Brain pericyte (primary cell): Measurements from ENCODE around the gene MZF1.
A peak's percentile ranks its signal among the peaks of the same experiment; 100 is the strongest.
"Not testable (repeated sequence)": the region's sequence is repeated elsewhere in the genome, so short reads cannot be mapped to it uniquely, and the experiment has no call there.

Experiments used
- DNase-seq: peaks from one replicate; pipeline ENCODE4 v3.0.0-alpha.2; 2012; ENCODE audit warnings: low read depth, low spot score

Gene MZF1

DNA sequence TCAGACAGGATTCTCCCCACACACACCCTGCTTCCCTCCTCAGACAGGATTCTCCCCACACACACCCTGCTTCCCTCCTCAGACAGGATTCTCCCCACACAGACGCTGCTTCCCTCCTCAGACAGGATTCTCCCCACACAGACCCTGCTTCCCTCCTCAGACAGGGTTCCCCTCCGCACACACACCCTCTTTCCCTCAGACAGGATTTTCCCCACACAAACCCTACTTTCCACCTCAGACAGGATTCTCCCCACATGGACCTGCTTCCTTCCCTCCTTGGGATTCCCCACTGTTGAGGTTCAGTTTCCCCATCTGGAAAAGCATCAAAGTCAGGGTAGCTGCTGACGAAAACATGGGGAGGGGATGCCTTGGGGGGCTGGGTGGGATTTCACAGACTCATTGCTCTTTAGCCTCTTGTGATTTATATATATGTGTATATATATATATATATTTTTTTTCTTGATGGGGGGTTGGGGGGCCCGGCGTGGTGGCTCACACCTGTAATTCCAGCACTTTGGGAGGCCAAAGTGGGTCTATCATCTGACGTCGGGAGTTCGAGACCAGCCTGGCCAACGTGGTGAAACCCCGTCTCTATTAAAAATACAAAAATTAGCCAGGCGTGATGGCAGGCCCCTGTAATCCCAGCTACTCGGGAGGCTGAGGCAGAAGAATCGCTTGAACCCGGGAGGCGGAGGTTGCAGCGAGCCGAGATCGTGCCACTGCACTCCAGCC is 30.3 kb downstream of the MZF1 start:
- not testable (repeated sequence) for DNase-seq

DNA sequence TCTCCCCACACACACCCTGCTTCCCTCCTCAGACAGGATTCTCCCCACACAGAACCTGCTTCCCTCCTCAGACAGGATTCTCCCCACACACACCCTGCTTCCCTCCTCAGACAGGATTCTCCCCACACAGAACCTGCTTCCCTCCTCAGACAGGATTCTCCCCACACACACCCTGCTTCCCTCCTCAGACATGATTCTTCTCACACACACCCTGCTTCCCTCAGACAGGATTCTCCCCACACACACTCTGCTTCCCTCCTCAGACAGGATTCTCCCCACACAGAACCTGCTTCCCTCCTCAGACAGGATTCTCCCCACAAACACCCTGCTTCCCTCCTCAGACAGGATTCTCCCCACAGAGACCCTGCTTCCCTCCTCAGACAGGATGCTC is 34.0 kb downstream of the MZF1 start:
- DNase-seq, result not testable (repeated sequence)

DNA sequence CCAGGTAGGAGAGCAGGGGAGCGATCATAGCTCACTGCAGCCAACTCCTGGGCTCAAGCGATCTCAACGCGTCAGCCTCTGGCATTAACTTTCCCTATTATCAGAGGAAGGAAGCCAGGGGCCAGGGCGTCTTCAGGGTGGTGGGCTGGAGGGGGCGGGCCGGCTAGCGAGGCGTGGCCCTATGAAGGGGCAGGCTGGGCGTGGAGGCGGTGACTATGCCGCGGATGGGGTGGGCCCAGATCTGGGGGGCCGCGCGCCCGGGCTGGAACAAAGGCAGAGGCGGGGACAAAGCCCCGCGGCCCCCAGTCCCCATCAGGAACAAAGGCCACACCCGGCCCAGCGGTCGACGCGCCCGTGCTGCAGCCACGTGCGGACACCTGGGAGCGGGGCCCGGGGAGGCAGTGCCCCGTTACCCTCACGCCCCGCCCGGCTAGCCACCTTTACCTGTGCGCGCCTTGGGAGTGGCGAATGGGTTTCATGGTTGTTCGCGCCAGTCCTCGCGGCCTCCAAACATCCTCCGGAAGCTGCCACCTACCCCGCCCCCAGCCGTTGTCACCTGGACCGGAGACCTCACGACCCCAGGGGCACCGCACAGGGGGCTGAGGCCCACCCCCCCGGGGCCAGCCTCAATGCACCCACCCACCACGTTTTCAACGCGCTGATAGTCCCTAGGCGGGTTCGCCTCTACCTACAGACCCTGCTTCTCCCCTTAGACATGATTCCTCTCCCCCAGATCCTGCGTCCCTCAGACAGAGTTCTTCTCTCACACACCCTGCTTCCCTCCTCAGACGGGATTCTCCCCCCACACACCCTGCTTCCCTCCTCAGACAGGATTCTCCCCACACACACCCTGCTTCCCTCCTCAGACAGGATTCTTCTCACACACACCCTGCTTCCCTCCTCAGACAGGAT is 34.6 kb downstream of the MZF1 start:
- DNase-seq, result no peak

DNA sequence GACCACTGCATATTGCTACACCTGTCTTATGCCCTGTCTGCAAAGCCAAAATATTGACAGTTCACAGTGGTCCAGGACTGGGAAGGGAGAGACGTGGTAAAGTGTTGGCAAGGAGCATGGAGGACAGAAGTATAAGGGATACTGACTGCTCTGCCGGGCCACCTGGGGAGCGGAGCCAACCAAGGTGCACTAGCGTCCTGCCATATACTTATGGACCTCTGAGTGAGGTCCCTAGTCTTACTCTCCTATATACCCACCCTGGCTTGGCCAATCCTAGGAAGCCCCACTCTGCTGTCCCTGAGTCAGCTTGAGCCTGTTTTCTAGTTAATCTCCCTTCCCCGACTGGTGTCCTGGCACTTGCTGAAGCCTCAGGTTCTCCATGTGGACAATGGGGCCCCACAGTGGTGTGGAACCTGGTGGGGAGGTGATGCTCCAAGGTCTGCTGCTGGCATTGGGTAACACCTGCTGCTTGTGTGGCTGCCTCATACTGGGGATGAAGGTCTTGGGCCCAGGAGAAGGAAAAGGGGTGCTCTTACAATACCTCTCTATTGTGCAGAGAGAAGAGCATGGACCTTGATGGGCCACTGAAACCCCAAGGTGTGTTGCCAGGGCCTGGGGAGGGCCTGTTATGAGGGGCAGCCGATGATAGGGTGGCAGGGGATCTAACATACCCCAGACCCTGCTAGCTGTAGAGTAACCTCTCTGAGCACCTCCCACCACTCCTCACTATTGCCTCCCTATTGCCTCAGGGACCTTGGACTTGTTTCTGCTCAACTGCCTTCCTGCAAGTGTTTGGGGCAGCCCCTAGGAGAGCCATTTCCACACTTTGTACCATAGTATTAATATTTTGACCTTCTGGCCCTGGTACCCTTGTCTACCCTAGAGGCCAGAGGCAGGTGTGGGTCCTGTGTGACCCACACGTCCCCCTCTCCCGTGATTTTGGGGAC is 36.0 kb downstream of the MZF1 start:
- DNase-seq, result no peak

DNA sequence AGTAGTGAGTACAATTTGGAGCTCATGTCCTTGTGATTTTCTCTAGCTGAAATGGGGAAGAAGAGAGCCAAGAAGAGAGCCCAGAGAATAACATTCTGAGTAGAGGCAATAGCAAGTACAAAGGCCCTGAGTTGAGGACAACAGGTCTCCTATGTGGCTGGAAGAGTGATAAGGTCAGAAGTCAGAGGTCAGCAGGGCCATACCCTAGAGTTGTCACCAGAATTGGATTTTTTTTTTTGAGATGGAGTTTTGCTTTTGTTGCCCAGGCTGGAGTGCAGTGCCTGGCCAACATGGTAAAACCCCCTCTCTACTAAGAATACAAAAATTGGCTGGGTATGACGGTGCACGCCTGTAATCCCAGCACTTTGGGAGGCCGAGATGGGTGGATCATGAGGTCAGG is 37.3 kb downstream of the MZF1 start:
- no peak for DNase-seq

DNA sequence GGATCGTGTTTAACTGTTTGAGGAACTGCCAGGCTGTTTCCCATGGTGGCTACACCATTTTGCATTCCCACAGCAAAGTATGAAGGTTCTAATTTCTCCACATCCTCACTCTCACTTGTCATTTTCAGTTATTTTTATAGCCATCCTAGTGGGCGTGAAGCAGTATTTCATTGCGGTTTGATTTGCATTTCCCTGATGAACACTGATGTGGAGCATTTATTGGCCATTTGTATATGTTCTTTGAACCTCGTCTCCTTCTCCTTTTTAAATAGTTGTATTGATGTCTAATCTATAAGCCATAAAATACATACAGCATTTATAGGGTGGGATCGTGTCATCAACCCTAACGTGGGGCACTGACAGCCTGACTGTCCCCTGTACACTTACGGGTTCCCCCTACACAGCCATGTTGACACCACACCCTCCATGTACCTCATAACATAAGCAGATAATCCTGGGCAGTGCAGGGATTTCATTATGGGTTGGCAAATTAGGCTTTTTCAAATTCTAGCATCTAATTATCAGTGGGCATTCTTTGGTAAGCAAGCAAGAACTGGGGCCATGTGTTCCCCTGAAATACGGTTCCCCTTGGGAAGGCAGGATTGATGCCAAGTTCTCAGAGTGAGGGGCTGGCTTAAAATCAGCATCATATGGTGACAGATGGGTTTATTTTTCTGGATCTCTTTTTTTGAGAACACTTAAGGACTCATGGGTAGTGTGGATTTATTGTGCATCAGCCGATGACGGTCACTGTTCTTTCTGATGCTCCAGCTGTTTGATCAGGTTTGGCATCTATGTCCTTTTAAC is 41.9 kb downstream of the MZF1 start:
- DNase-seq, result no peak

DNA sequence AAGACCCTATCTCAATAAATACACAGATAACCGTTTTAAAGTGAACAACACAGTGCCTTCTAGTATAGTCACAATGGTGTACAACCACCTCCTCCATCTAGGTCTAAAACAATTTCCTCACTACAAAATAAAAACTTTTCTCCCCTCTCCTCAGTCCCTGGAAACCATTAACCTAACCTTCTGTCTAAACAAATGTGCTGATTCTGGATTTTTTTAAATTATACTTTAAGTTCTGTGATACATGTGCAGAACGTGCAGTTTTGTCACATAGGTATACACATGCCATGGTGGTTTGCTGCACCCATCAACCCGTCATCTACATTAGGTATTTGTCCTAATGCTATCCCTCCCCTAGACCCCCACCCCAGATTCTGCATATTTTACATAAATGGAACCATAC is 43.7 kb downstream of the MZF1 start:
- DNase-seq, result no peak

DNA sequence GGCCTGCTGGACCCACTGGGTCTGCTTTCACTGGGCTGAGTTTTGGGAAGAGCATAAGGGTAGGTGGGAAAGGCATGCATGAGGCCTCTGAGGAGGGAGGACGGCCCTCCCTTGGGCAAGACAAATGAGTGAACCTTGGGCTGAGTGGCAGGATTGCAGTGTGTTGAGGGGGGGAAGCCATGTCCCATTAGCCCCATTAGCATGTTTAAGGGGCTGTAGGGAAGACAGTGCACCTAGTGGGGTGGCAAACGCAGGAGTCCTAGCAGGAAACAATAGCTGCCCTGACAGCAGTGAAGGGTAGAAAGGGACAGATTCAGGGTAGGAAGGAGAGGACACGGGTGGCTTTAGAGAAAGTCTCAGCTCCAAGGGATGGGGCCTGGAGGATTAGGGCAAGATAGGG is 50.4 kb downstream of the MZF1 start:
- DNase-seq, result no peak

DNA sequence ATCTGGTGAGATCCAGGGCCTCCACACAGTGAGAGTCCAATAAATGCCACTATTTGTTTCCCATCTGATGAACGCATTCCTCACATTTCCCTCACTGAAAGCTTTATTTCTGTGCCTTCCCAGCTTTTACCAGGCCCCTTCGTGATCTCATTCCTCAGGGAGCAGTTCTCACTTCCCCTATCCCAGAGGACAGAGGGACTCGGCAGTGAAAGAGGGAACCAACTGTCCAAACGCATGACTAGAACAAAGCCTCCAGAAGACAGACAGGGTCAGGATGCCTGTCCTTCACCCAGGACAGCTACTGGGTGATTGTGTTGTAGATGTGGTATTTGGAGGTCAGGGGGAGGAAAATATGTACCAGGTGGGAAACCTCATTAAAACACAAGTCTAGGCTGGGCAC is 51.5 kb downstream of the MZF1 start:
- DNase-seq, result no peak

DNA sequence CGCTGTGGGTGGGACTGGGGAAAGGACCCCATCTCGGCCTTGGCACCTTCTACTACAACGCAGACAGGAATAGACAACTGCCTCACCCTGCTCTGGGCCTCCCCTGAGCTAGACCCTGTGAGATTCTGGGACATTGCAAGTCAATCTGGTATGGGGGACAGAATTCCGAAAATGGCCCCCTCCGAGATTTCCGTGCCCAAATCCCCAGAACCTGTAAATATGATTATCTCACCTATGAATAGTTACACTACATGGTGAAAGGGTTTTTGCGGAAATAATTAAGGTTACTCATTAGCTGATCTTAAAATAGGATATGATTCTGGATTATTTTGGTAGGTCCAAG is 52.9 kb downstream of the MZF1 start:
- DNase-seq, result no peak

DNA sequence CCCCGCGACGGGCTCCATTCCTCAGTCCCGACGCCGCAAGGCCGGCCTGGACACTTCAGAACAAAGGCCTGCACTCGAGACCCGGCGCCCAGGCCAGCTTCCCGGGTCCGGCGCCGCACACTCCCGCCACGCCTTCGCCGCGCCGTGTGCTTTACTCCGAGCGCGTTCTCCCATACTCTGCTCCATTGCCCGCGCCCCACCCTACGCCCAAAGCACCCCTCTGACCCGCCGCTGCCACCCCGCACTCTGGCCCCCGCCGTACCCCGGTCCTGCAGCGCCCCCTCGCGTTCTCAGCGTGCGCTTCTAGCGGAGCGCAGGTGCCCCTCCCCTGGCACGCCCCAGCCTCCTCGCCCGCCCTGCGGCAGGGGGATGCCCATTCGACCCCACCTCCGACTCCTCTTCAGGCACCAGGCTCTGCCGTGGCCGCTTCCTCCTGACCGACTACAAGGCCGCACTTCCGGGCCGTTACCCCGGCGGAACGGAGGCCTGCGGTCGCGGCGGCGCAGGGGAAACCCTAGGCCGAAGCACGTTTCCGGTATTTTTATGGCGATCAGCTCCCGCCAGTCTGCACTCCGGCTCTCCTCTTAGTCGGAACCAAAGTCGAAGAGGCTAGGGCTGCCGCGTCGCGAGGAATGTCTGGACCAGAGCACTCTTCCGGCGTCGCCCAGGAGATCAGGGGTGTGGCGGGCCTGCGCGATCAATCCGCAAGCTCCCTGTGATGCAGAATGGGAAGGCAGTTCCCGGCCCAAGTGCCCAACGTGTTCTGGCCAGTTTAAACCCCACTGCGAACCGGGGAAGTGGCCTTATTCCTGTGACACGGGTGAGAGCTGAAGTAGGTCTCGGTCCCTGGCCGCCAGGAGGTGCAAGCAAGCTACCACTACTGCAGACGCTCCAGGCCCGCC is 53.5 kb downstream of the MZF1 start, which contains the start of gene ZBTB45:
ZBTB45 (minus strand) TSS at position 456 of the 902 bp plus-strand sequence. CDS start 2,137 bp downstream, outside the sequence.
- peak; percentile 88 for DNase-seq

DNA sequence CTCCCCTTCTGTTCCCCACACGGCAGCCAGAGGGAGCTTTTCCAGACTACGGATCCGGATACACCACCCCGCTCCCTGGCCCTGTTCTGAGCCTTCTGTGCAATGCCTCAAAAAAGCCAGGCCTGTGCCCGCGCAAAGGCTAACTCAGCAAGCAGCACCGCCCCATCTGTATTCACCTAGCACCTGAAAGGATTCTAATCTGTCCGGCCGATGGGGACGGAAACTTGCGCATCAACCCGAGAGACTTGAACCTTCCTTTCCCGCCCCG is 54.1 kb downstream of the MZF1 start:
- peak; percentile 42 for DNase-seq

DNA sequence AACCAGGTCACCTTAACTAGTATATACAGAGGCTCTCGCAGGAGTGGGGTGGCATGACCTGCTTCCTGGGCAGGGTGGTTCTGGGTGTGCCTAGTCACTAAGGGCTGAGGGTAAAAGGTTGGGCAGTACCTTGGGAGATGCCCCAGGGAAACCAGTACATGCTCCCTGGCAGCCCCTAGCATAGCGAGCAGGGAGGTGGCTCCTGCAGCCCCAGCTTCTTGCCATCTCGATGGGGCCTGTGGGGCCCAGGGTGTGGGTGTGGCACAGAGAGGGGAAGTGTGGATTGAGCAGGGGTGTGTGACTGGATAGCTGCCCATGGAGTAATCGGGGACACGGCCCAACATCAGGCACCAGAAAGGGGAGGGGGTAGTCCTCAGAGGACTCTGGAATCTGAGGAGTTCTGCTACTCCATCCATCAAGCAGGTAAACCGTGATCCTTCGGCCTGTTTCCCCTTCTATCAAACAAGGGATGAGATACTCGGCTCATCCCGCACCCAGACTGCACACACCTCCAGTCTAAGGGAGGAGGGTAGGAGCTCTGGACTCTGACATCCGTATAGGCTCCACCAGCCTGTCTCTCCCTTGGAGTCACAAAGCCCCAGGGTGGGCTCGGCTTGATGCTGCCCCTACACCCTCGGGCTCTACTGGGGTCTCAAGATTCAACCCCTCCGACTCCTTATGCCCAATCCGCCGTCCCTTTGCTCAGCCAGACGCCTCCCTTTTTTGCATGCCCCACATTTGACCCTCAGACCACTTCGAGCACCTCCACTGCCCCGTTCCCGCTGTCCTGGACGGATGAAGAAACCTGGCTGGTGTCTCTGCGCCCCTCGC is 54.7 kb downstream of the MZF1 start:
- DNase-seq, result no peak

DNA sequence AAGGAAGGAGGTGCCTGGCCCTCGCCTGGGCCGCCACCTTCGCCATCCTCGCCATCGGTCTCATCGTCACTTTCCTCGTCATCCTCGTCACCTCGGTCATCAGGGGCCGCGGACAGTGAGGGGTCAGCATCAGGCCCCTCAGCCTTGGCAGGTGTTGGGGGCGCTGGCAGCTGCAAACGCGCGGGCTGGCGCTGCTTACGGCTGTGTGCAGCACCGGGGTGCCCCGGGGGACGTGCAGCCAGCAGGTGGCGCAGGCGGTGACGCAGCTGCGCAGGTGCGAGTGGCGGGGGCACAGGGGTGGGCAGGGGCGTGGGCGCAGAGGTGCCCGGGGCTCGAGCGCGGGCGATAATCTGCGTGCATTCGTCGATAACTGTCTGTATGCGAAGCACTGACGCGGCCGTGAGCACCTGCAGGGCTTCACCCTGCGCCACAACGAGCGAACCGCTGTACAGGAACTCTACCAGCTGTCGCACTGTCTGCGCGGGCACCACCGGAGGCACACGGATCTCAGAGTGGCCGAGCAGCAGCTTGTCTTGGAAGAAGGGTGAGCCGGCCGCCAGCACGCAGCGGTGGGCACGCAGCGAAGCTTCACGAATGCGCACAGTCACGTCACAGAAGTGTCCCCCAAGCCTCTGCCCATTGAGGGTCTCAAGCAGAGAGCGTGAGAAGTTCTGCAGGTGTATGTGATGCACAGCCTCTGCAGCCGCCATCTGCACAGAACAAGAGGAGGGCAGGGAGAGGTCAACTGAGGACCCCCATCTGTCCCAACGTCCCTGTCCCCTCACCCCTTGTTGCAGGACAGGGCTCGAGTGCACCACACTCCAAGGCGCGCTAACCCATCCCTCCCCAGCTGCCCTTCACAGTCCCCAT is 55.9 kb downstream of the MZF1 start:
- no peak for DNase-seq

DNA sequence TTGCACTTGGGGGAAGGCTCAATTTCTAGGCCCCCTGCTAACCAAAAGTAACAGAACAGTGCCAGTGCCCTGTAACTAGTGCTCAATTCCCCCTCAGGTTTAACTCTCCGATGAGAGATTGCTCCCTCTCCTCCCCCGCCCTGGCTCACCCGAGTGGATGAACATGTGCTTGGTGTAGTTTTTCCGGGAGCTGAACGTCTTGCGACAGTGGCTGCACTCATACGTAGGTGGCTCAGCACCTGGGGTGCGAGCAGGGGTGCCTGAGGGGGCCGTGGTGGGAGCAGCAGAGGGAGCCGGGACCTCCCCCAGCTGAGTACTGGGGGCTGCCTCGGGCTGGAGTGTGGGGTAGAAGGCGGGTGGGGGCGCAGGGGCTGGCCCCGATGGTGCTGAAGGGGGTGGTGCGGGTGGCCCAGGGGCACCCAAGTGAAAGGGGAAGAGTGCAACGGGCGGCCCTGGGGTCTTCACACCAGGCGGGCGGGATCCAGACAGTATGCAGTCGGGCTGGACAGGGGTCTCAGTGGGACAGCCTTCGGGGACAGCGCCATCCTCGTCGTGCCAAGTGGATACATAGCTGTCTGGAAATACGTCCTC is 56.8 kb downstream of the MZF1 start:
- no peak for DNase-seq

DNA sequence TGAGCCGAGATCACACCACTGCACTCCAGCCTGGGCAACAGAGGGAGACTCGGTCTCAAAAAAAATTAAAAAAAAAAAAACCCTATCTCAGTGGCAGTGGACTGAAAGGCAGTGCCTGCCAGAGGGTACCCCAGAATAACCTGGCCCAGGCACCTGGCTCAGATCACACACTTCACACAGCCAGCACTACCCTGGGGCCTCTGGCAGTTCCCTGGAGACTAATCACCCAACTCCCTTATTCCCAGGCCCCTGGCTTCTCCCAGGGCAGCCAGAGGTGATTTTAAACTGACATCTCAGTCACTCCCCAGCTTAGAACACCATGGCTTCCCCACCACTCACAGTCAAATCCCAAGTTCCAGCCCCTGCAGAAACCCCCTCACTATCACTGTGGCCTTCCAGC is 57.9 kb downstream of the MZF1 start:
- no peak for DNase-seq

DNA sequence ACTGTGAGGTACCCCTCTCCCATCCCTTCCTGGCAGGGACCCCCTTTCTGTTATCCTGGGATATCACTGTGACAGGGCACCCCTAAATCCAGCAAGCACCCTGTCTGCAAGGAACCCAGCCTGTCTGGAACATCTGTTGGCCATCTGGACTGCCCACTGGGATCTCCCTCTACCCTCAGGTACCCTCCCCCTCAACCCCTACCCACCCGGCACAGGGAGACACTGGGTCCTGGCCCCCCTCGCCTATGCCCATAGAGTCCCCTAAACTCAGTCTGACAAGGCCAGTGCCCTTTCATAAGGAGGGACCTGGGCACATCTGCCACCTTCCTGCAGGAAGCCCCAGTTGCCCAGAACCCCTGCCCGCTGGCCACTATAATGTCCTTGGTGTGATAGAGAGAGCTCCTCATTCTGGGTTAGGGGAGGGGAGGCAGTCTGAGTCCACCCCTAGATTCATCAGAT is 58.5 kb downstream of the MZF1 start:
- DNase-seq, result no peak
